Lung (tissue), 12 donors: ENCODE data around the gene MAP2. TPM values are rescaled to one million over a fixed set of nuclear protein-coding genes. Genes with fewer than 3 reads are reported as not detected.

Experiments
- ATAC-seq: fragments of 200-7000 bp; cut with Tn5 transposase; one replicate; pipeline ENCODE4 v1.9.1; 2020; ENCODE audit warnings: moderate number of reproducible peaks; ENCODE audit not compliant: insufficient read depth, low FRiP score
- DNase-seq, 3 donors: peaks; one replicate each; pipeline ENCODE4 v3.0.0-alpha.2; 2013 to 2017
- H3K27ac ChIP-seq, 2 donors: one replicate each; pipeline ENCODE4 v1.5.1; 2013; ENCODE audit warnings: mild to moderate bottlenecking in 2 of 2, moderate library complexity in 2 of 2, control low read depth in 1 of 2, inconsistent platforms in 1 of 2, low read depth in 1 of 2, low read length in 1 of 2
- H3K27me3 ChIP-seq, 3 donors: one replicate each; pipeline ENCODE4 v1.5.1; 2013; ENCODE audit warnings: low read length in 2 of 3; ENCODE audit not compliant: control insufficient read depth in 3 of 3, insufficient read depth in 3 of 3
- H3K36me3 ChIP-seq, 4 donors: one replicate each; pipeline ENCODE4 v1.5.1; 2013; ENCODE audit warnings: low read length in 4 of 4, mild to moderate bottlenecking in 1 of 4, moderate library complexity in 1 of 4; ENCODE audit not compliant: control insufficient read depth in 4 of 4, insufficient read depth in 4 of 4
- H3K4me1 ChIP-seq, 5 donors: one replicate each; pipeline ENCODE4 v1.5.1; 2013; ENCODE audit warnings: low read length in 5 of 5, mild to moderate bottlenecking in 2 of 5, moderate library complexity in 1 of 5; ENCODE audit not compliant: control insufficient read depth in 5 of 5, insufficient read depth in 5 of 5
- H3K4me3 ChIP-seq: one replicate; pipeline ENCODE4 v1.5.1; 2013; ENCODE audit warnings: mild to moderate bottlenecking, control low read depth, moderate library complexity
- H3K9ac ChIP-seq, 2 donors: one replicate each; pipeline ENCODE4 v1.5.1; 2013; ENCODE audit warnings: low read length in 2 of 2, control low read depth in 1 of 2; ENCODE audit not compliant: insufficient read depth in 1 of 2
- H3K9me3 ChIP-seq, 4 donors: one replicate each; pipeline ENCODE4 v1.5.1; 2013; ENCODE audit warnings: low read length in 3 of 4, mild to moderate bottlenecking in 1 of 4, moderate library complexity in 1 of 4; ENCODE audit not compliant: control insufficient read depth in 4 of 4, insufficient read depth in 3 of 4
- CTCF ChIP-seq: IDR thresholded peaks from 2 replicates; pipeline ENCODE4 v1.5.1; 2012; ENCODE audit warnings: mild to moderate bottlenecking; ENCODE audit errors: control extremely low read depth, extremely low read depth
- WGBS, 2 donors: extraction: QIAGEN DNeasy Blood & Tissue Kit; methylation state at CpG; one replicate each; pipeline ENCODE4 v1.1.7; 2013; 5-methylcytosine and 5-hydroxymethylcytosine counted together
- polyA plus RNA-seq, 2 donors: library from polyadenylated mRNA; stranded (reverse); fragments of 200-250 nt; gene quantifications; one replicate each; pipeline ENCODE4 v1.2.1, GENCODE V29; 2013
- total RNA-seq, 2 donors: library from RNA; depleted of rRNA in 1 of 2; stranded (reverse); fragments of >200 nt in 1 of 2; gene quantifications; one replicate each; pipeline ENCODE4 v1.2.1, GENCODE V29; 2014 to 2021
- donor health status: control.
- donor health status: control.
- donor health status: Bipolar disorder and iron deficiency.
- donor health status: healthy.
- donor health status: DM: yes; HTN: yes; CAD: no.

The MAP2 gene
- total and polyA plus RNA-seq, 4 donors, result 6.5 to 18.7 (median 9.6) TPM

- Histone ChIP-seq H3K9me3 (no peaks in the 10 kb centered on the region), H3K27ac (no peak overlapping the region), H3K36me3 (no peaks in the 10 kb centered on the region), H3K4me1 (no peaks in the 10 kb centered on the region), H3K27me3 (no peaks in the 10 kb centered on the region), H3K9ac (no peak overlapping the region), H3K4me3 (no peak overlapping the region)
- TF ChIP-seq CTCF, result no peak
- 60 to 66% methylated on average over 9 of the region's 9 CpGs for WGBS, 2 donors
- ATAC-seq (no peak), DNase-seq (peak in 1 of 3 donors; percentile 8)
These were observed 237.5 kb downstream of the MAP2 start for GRCh38 chr2:209661286-209661894.

- no peak overlapping the region for H3K4me3 ChIP-seq
- H3K27ac ChIP-seq, result no peak overlapping the region
- no peaks in the 10 kb centered on the region for H3K9me3 ChIP-seq
- 90 to 92% methylated on average over 7 of the region's 7 CpGs for WGBS, 2 donors
- no peak overlapping the region for H3K9ac ChIP-seq
- H3K36me3 ChIP-seq, result no peaks in the 10 kb centered on the region
- no peak for DNase-seq
- no peak for ATAC-seq
- no peaks in the 10 kb centered on the region for H3K27me3 ChIP-seq
- TF ChIP-seq CTCF, result no peak
- no peaks in the 10 kb centered on the region for H3K4me1 ChIP-seq
These were observed 238.2 kb downstream of the MAP2 start for GRCh38 chr2:209662021-209662420.

GRCh38 chr2:209663139-209663538 lies 239.3 kb downstream of the MAP2 start:
- ATAC-seq (no peak), DNase-seq (no peak)
- no peak for TF ChIP-seq CTCF
- H3K9me3 ChIP-seq, result no peaks in the 10 kb centered on the region
- no peak overlapping the region for H3K9ac ChIP-seq
- H3K27me3 ChIP-seq, result no peaks in the 10 kb centered on the region
- no peaks in the 10 kb centered on the region for H3K4me1 ChIP-seq
- no peak overlapping the region for H3K4me3 ChIP-seq
- H3K27ac ChIP-seq, result no peak overlapping the region
- no peaks in the 10 kb centered on the region for H3K36me3 ChIP-seq
- 41 to 42% methylated on average over 5 of the region's 5 CpGs for WGBS, 2 donors

GRCh38 chr2:209663656-209664055 lies 239.8 kb downstream of the MAP2 start:
- ATAC-seq, result no peak
- WGBS, 2 donors, result 79 to 84% methylated on average over 4 of the region's 4 CpGs

More at GRCh38 chr2:209663656-209664055, 239.8 kb downstream of the MAP2 start:
- Histone ChIP-seq H3K4me3 (no peak overlapping the region), H3K9me3 (no peaks in the 10 kb centered on the region), H3K27me3 (no peaks in the 10 kb centered on the region), H3K27ac (no peak overlapping the region), H3K4me1 (no peaks in the 10 kb centered on the region), H3K36me3 (no peaks in the 10 kb centered on the region), H3K9ac (no peak overlapping the region)
- no peak for DNase-seq
- TF ChIP-seq CTCF, result no peak
